Measurements from ENCODE around the gene PITX1. TPM values are rescaled to one million over a fixed set of nuclear protein-coding genes. Genes with fewer than 3 reads are reported as not detected.

The PITX1 gene
- polyA plus RNA-seq, 10 donors, result 2.6 to 20.1 (median 9.2) TPM

- DNase-seq, result no peak
These were observed 29.0 kb upstream of the PITX1 start for GRCh38 chr5:135063056-135063445.

GRCh38 chr5:135062216-135063055, 28.4 kb upstream of the PITX1 start:
- DNase-seq, result peak in 1 of 3 donors; percentile 39

GRCh38 chr5:135061001-135061400, 27.0 kb upstream of the PITX1 start:
- DNase-seq, result no peak

GRCh38 chr5:135060021-135060420, 26.0 kb upstream of the PITX1 start:
- DNase-seq, result no peak

GRCh38 chr5:135059000-135059923, 25.2 kb upstream of the PITX1 start:
- DNase-seq, result no peak

- no peak for DNase-seq
These were observed 24.3 kb upstream of the PITX1 start for GRCh38 chr5:135058331-135058732.

- DNase-seq, result no peak
These were observed 23.2 kb upstream of the PITX1 start for GRCh38 chr5:135057233-135057632.

GRCh38 chr5:135056316-135057030, 22.4 kb upstream of the PITX1 start:
- DNase-seq, result no peak

- peak in 1 of 3 donors; percentile 20 for DNase-seq
These were observed 21.4 kb upstream of the PITX1 start for GRCh38 chr5:135055396-135055795.

GRCh38 chr5:135054546-135054945, 20.5 kb upstream of the PITX1 start:
- DNase-seq, result no peak

- no peak for DNase-seq
These were observed 20.0 kb upstream of the PITX1 start for GRCh38 chr5:135053989-135054388.

GRCh38 chr5:135053278-135053677, 19.2 kb upstream of the PITX1 start:
- DNase-seq, result no peak

- no peak for DNase-seq
These were observed 18.6 kb upstream of the PITX1 start for GRCh38 chr5:135052511-135053145.

GRCh38 chr5:135051872-135052271, 17.8 kb upstream of the PITX1 start:
- no peak for DNase-seq

- DNase-seq, result no peak
These were observed 17.4 kb upstream of the PITX1 start for GRCh38 chr5:135051399-135051798.

GRCh38 chr5:135050244-135050767, 16.3 kb upstream of the PITX1 start:
- no peak for DNase-seq

GRCh38 chr5:135048930-135049329, 14.9 kb upstream of the PITX1 start:
- no peak for DNase-seq

- DNase-seq, result no peak
These were observed 14.3 kb upstream of the PITX1 start for GRCh38 chr5:135048286-135048685.

- no peak for DNase-seq
These were observed 13.3 kb upstream of the PITX1 start for GRCh38 chr5:135047347-135047695.

- DNase-seq, result no peak
These were observed 12.8 kb upstream of the PITX1 start for GRCh38 chr5:135046661-135047346.

GRCh38 chr5:135045488-135045887, 11.5 kb upstream of the PITX1 start:
- no peak for DNase-seq

Data from muscle of back (tissue), 11 donors.